Panc1 (cell line): ENCODE measurements around the gene GPR37L1. TPM values are rescaled to one million over a fixed set of nuclear protein-coding genes. Genes with fewer than 3 reads are reported as not detected.
"Not testable (repeated sequence)": the region's sequence is repeated elsewhere in the genome, so short reads cannot be mapped to it uniquely, and the experiment has no call there.

Experiments used
- ATAC-seq: fragments of 200-7000 bp; cut with Tn5 transposase; 2 replicates; pipeline ENCODE4 v1.9.1; 2020; ENCODE audit warnings: mild to moderate bottlenecking, moderate library complexity
- BruUV-seq: library from RNA; stranded (reverse); fragments of 400-500 nt; replicated peaks from 2 replicates; lab custom pipeline; 2021; lab: Mats Ljungman, UMichigan
- CTCF ChIA-PET: fragments of 300-600 bp; sonication (Branson Sonifier 250); formaldehyde crosslinking; loops from one replicate; lab custom pipeline; 2022; ENCODE audit warnings: antibody characterized with exemption; lab: Charles Lee
- POLR2A ChIA-PET: fragments of 300-600 bp; sonication (Branson Sonifier 250); formaldehyde crosslinking; loops from one replicate; lab custom pipeline; 2022; ENCODE audit warnings: antibody characterized with exemption; lab: Charles Lee
- DNase-seq: peaks from one replicate; pipeline ENCODE4 v3.0.0-alpha.2; 2010; ENCODE audit warnings: low read depth, low spot score
- H3K27ac ChIP-seq: 2 replicates; pipeline ENCODE4 v1.5.1; 2011; ENCODE audit warnings: mild to moderate bottlenecking, low read length, inconsistent platforms
- H3K27me3 ChIP-seq: fragments of 200-500 bp; sonication (Bioruptor generic); 2 replicates; pipeline ENCODE4 v1.6.0; 2014; ENCODE audit warnings: low read length, inconsistent platforms; ENCODE audit not compliant: control insufficient read depth, insufficient read depth
- H3K36me3 ChIP-seq: fragments of 200-500 bp; sonication (Bioruptor generic); 2 replicates; pipeline ENCODE4 v1.5.1; 2014; ENCODE audit warnings: inconsistent platforms, mild to moderate bottlenecking, low read length, moderate library complexity; ENCODE audit not compliant: control insufficient read depth, insufficient read depth
- H3K4me1 ChIP-seq: 2 replicates; pipeline ENCODE4 v1.5.1; 2011; ENCODE audit warnings: inconsistent platforms, mild to moderate bottlenecking, low read length, moderate library complexity; ENCODE audit not compliant: control insufficient read depth, insufficient read depth
- H3K4me3 ChIP-seq, 2 experiments: 2 replicates each; pipeline ENCODE4 v1.5.1; 2011 to 2012; ENCODE audit warnings: low read depth in 2 of 2, low read length in 2 of 2, mild to moderate bottlenecking in 2 of 2, inconsistent platforms in 1 of 2, moderate library complexity in 1 of 2
- H3K9me3 ChIP-seq: fragments of 200-500 bp; sonication (Bioruptor generic); 2 replicates; pipeline ENCODE4 v1.5.1; 2014; ENCODE audit warnings: low read depth, mild to moderate bottlenecking, inconsistent platforms, low read length, moderate library complexity; ENCODE audit not compliant: control insufficient read depth, insufficient read depth
- POLR2AphosphoS5 ChIP-seq: IDR thresholded peaks from 2 replicates; pipeline ENCODE4 v1.6.1; 2012; ENCODE audit warnings: mild to moderate bottlenecking, low read depth, low read length, moderate library complexity
- REST ChIP-seq, 2 experiments: IDR thresholded peaks; 2 replicates each; pipeline ENCODE4 v1.6.1; 2011 to 2012; ENCODE audit warnings: low read depth in 2 of 2, control low read depth in 1 of 2, low read length in 1 of 2, mild to moderate bottlenecking in 1 of 2, moderate library complexity in 1 of 2; ENCODE audit not compliant: insufficient read depth in 1 of 2
- SIN3A ChIP-seq: IDR thresholded peaks from 2 replicates; pipeline ENCODE4 v1.6.1; 2012; ENCODE audit warnings: low read depth, mild to moderate bottlenecking, low read length, moderate library complexity, borderline replicate concordance; ENCODE audit not compliant: insufficient read depth
- TCF7L2 ChIP-seq: IDR thresholded peaks from 2 replicates; pipeline ENCODE4 v1.6.1; 2011; ENCODE audit warnings: mild to moderate bottlenecking, low read depth, low read length, inconsistent platforms
- in situ Hi-C: cut with HindIII; loops from 2 replicates; pipeline ENCODE4 v1.10.0; 2016; ENCODE audit warnings: low sequenced_read_pairs, low pct_unique_long_range_greater_than_20kb
- intact Hi-C: fragments of 100-400 bp; cut with micrococcal nuclease; formaldehyde crosslinking; loops from one replicate; pipeline ENCODE4 v1.10.0; 2022; ENCODE audit not compliant: unreplicated experiment
- total RNA-seq: library from RNA; stranded (reverse); gene quantifications from one replicate; pipeline ENCODE4 v1.2.1, GENCODE V29; 2021; ENCODE audit not compliant: unreplicated experiment
- TF ChIP-seq, protein P1 (sequence below): fragments of 450-650 bp; IDR thresholded peaks from 2 replicates; pipeline ENCODE4 v1.5.1; 2017; ENCODE audit warnings: mild to moderate bottlenecking

Gene GPR37L1
- total RNA-seq, 1 experiment from 2014 or later, result 0.44 TPM

GRCh38 chr1:202107801-202108731 lies 14.7 kb upstream of the GPR37L1 start:
- DNase-seq (no peak), ATAC-seq (peak; percentile 40)
- intact Hi-C loops, result no loop called here
- Histone ChIP-seq H3K27ac (peak overlapping the region; percentile 80), H3K27me3 (no peaks in the 10 kb centered on the region), H3K9me3 (no peaks in the 10 kb centered on the region), H3K36me3 (no peaks in the 10 kb centered on the region), H3K4me1 (peaks cover 50% of the 10 kb centered on the region), H3K4me3 (no peak overlapping the region)
- TF ChIP-seq SIN3A (no peak), POLR2AphosphoS5 (no peak), REST (IDR thresholded peaks at IDR 0.05; ENCODE audit: insufficient read depth in 1 of 2, low read depth in 2 of 2, low read length in 1 of 2) (no peak), TCF7L2 (no peak; the same call in 1 of the 2 replicates)
- TF ChIP-seq, protein P1, sequence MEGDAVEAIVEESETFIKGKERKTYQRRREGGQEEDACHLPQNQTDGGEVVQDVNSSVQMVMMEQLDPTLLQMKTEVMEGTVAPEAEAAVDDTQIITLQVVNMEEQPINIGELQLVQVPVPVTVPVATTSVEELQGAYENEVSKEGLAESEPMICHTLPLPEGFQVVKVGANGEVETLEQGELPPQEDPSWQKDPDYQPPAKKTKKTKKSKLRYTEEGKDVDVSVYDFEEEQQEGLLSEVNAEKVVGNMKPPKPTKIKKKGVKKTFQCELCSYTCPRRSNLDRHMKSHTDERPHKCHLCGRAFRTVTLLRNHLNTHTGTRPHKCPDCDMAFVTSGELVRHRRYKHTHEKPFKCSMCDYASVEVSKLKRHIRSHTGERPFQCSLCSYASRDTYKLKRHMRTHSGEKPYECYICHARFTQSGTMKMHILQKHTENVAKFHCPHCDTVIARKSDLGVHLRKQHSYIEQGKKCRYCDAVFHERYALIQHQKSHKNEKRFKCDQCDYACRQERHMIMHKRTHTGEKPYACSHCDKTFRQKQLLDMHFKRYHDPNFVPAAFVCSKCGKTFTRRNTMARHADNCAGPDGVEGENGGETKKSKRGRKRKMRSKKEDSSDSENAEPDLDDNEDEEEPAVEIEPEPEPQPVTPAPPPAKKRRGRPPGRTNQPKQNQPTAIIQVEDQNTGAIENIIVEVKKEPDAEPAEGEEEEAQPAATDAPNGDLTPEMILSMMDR, result no peak
- in situ Hi-C loops, result no loop called here
- BruUV-seq, result no TSS peak
- ChIA-PET CTCF (interaction anchor here (0.5 to 1.3 kb wide), 2 partner anchors 21 to 97 kb away, joined by 4 to 5 read pairs; partner anchors contain the start of gene ELF3), POLR2A (interaction anchor here (0.5 kb wide), 1 partner anchor 18 kb away, joined by 5 read pairs; no protein-coding TSS in a partner anchor)

GRCh38 chr1:202110977-202111376 lies 11.7 kb upstream of the GPR37L1 start:
- H3K36me3 ChIP-seq, result no peaks in the 10 kb centered on the region
- ChIA-PET CTCF (interaction anchor here (0.7 kb wide), 1 partner anchor 97 kb away, joined by 3 read pairs; no protein-coding TSS in a partner anchor), POLR2A (no interaction called here)
- TF ChIP-seq POLR2AphosphoS5 (no peak), TCF7L2 (no peak)
- TF ChIP-seq, protein P1, result no peak
- H3K27ac ChIP-seq, result peak overlapping the region; percentile 5; the same call in 1 of the 2 replicates
- intact Hi-C loops (loop anchor here (10.0 kb wide), 1 partner anchor 236 kb away; no protein-coding TSS in a partner anchor), in situ Hi-C loops (no loop called here)
- no peaks in the 10 kb centered on the region for H3K27me3 ChIP-seq
- no peak for ATAC-seq
- BruUV-seq, result no TSS peak
- peaks cover 62% of the 10 kb centered on the region for H3K4me1 ChIP-seq
- H3K4me3 ChIP-seq, result no peak overlapping the region
- H3K9me3 ChIP-seq, result no peaks in the 10 kb centered on the region
- no peak for DNase-seq

DNA sequence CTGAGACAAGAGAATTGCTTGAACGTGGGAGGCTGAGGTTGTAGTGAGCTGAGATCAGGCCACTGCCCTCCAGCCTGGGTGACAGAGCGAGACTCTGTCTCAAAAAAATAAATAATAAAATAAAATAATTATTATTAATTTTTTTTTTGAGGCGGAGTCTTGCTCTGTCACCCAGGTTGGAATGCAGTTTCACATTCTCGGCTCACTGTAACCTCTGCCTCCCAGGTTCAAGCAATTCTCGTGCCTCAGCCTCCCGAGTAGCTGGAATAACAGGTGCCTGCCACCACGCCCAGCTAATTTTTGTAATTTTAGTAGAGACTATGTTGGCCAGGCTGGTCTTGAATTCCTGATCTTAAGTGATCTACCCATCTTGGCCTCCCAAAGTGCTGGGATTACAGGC lies 11.1 kb upstream of the GPR37L1 start:
- H3K4me3 ChIP-seq, BruUV-seq, DNase-seq, ATAC-seq, H3K9me3 ChIP-seq, POLR2A ChIA-PET, in situ Hi-C loops, H3K27me3 ChIP-seq, H3K36me3 ChIP-seq: not testable (repeated sequence)
- H3K27ac ChIP-seq, result 0 out of 2 replicates have a peak overlapping the region, but pooled peaks have one; percentile 5
- CTCF ChIA-PET, result interaction anchor here (0.7 kb wide), 1 partner anchor 98 kb away, joined by 3 read pairs; no protein-coding TSS in a partner anchor
- peaks cover 56% of the 10 kb centered on the region for H3K4me1 ChIP-seq
- intact Hi-C loops, result loop anchor here (10.0 kb wide), 1 partner anchor 237 kb away; no protein-coding TSS in a partner anchor
